Measurements from ENCODE around the gene RGS1. TPM values are rescaled to one million over a fixed set of nuclear protein-coding genes. Genes with fewer than 3 reads are reported as not detected.

RGS1 gene
- total and polyA plus RNA-seq, 7 donors, result 34.8 to 153 (median 52.9) TPM

- TF ChIP-seq EP300 (IDR thresholded peaks at IDR 0.05) (no peak), POLR2AphosphoS5 (IDR thresholded peaks at IDR 0.05) (no peak), POLR2A (IDR thresholded peaks at IDR 0.05) (no peak), CTCF (IDR thresholded peaks at IDR 0.05) (no peak)
- intact Hi-C loops (cut with DNase I), result no loop called here
- no peak overlapping the region for H3K4me3 ChIP-seq
- peaks cover 0 to 31% (median 16%) of the 10 kb centered on the region in 4 donors for H3K4me1 ChIP-seq
- H3K27ac ChIP-seq, result no peak overlapping the region
- no peaks in the 10 kb centered on the region for H3K36me3 ChIP-seq
- no peaks in the 10 kb centered on the region for H3K27me3 ChIP-seq
- no peak for DNase-seq
- WGBS, 2 donors, result 70 to 79% methylated on average over 7 of the region's 7 CpGs
- no peaks in the 10 kb centered on the region for H3K9me3 ChIP-seq
Observed at GRCh38 chr1:192546596-192547190, 28.9 kb upstream of the RGS1 start.

GRCh38 chr1:192547501-192547900 lies 28.1 kb upstream of the RGS1 start:
- intact Hi-C loops (cut with DNase I), result no loop called here
- DNase-seq, result no peak
- Histone ChIP-seq H3K4me3 (no peak overlapping the region), H3K4me1 (peaks cover 0 to 30% (median 16%) of the 10 kb centered on the region in 4 donors), H3K36me3 (no peaks in the 10 kb centered on the region), H3K9me3 (no peaks in the 10 kb centered on the region), H3K27ac (no peak overlapping the region), H3K27me3 (no peaks in the 10 kb centered on the region)
- TF ChIP-seq EP300 (IDR thresholded peaks at IDR 0.05) (no peak), CTCF (IDR thresholded peaks at IDR 0.05) (no peak), POLR2A (IDR thresholded peaks at IDR 0.05) (no peak), POLR2AphosphoS5 (IDR thresholded peaks at IDR 0.05) (no peak)
- WGBS, 2 donors, result 94% methylated on average over 2 of the region's 2 CpGs

GRCh38 chr1:192549937-192550336 lies 25.6 kb upstream of the RGS1 start:
- DNase-seq, result no peak
- Histone ChIP-seq H3K9me3 (no peaks in the 10 kb centered on the region), H3K27me3 (no peaks in the 10 kb centered on the region), H3K36me3 (no peaks in the 10 kb centered on the region), H3K27ac (no peak overlapping the region), H3K4me3 (no peak overlapping the region), H3K4me1 (peaks cover 0 to 16% (median 5%) of the 10 kb centered on the region in 4 donors)
- WGBS, 2 donors, result 80 to 84% methylated on average over 3 of the region's 3 CpGs
- intact Hi-C loops (cut with DNase I), result no loop called here
- TF ChIP-seq POLR2A (IDR thresholded peaks at IDR 0.05), result no peak
- no peak for TF ChIP-seq EP300 (IDR thresholded peaks at IDR 0.05)
- TF ChIP-seq POLR2AphosphoS5 (IDR thresholded peaks at IDR 0.05), result no peak
- no peak for TF ChIP-seq CTCF (IDR thresholded peaks at IDR 0.05)

- H3K4me3 ChIP-seq, result no peak overlapping the region
- no peak overlapping the region for H3K27ac ChIP-seq
- no peak for DNase-seq
- TF ChIP-seq POLR2AphosphoS5 (IDR thresholded peaks at IDR 0.05) (no peak), EP300 (IDR thresholded peaks at IDR 0.05) (no peak), CTCF (IDR thresholded peaks at IDR 0.05) (no peak), POLR2A (IDR thresholded peaks at IDR 0.05) (no peak)
- no peaks in the 10 kb centered on the region for H3K9me3 ChIP-seq
- H3K27me3 ChIP-seq, result no peaks in the 10 kb centered on the region
- 73 to 85% methylated on average over 2 of the region's 2 CpGs for WGBS, 2 donors
- peaks cover 0 to 9% (median 0%) of the 10 kb centered on the region in 4 donors for H3K4me1 ChIP-seq
- intact Hi-C loops (cut with DNase I), result no loop called here
- no peaks in the 10 kb centered on the region for H3K36me3 ChIP-seq
Observed at GRCh38 chr1:192550922-192551534, 24.5 kb upstream of the RGS1 start.
